Neural crest cell (in vitro differentiated cells): ENCODE results near the gene DNAH10. TPM values are rescaled to one million over a fixed set of nuclear protein-coding genes. Genes with fewer than 3 reads are reported as not detected.

Experiments
- DNase-seq: peaks from one replicate; pipeline ENCODE4 v3.0.0; 2021; ENCODE audit warnings: low read depth, mixed read lengths, low spot score
- H3K27ac Mint-ChIP-seq: one replicate; pipeline ENCODE4 v1.8.0; 2021; ENCODE audit warnings: mild to moderate bottlenecking, mixed read lengths; ENCODE audit not compliant: unreplicated experiment
- H3K27me3 Mint-ChIP-seq: 2 replicates; pipeline ENCODE4 v1.8.0; 2021; ENCODE audit warnings: low read depth, mild to moderate bottlenecking, mixed read lengths
- H3K36me3 Mint-ChIP-seq: 2 replicates; pipeline ENCODE4 v1.8.0; 2021; ENCODE audit warnings: low read depth, mild to moderate bottlenecking, mixed read lengths
- H3K4me1 Mint-ChIP-seq: 2 replicates; pipeline ENCODE4 v1.8.0; 2021; ENCODE audit warnings: mixed read lengths
- H3K4me3 Mint-ChIP-seq: one replicate; pipeline ENCODE4 v1.8.0; 2021; ENCODE audit warnings: mild to moderate bottlenecking, mixed read lengths
- H3K9me3 Mint-ChIP-seq: 2 replicates; pipeline ENCODE4 v1.8.0; 2021; ENCODE audit warnings: mixed read lengths
- total RNA-seq: library from RNA; stranded (reverse); gene quantifications from 2 replicates; pipeline ENCODE4 v1.2.1, GENCODE V29; 2021
- TF ChIP-seq, protein P1 (sequence below): fragments of 200-600 bp; sonication (generic); conservative IDR thresholded peaks from 2 replicates; pipeline ENCODE4 v1.5.0; 2021; ENCODE audit warnings: antibody characterized with exemption, mild to moderate bottlenecking

DNAH10 gene
- total RNA-seq, 1 donor from 2014 or later, result 1.1 TPM

DNA sequence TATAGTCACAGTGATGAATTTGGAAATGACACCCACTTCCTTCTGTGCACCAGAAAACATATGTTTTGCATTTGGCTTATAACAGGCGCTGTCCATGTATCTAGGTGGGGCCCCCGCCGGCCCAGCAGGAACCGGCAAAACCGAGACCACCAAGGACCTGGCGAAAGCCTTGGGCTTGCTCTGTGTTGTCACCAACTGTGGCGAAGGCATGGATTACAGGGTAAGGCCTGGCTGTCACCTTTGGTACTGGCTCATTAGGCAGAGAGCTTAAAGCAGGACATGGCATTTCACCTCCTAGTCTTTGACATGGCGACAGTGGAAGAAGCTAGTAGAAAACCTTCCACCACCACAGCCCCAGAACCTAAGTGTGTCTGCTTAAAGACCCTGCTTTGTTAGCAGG lies 85.8 kb downstream of the DNAH10 start:
- TF ChIP-seq, protein P1, sequence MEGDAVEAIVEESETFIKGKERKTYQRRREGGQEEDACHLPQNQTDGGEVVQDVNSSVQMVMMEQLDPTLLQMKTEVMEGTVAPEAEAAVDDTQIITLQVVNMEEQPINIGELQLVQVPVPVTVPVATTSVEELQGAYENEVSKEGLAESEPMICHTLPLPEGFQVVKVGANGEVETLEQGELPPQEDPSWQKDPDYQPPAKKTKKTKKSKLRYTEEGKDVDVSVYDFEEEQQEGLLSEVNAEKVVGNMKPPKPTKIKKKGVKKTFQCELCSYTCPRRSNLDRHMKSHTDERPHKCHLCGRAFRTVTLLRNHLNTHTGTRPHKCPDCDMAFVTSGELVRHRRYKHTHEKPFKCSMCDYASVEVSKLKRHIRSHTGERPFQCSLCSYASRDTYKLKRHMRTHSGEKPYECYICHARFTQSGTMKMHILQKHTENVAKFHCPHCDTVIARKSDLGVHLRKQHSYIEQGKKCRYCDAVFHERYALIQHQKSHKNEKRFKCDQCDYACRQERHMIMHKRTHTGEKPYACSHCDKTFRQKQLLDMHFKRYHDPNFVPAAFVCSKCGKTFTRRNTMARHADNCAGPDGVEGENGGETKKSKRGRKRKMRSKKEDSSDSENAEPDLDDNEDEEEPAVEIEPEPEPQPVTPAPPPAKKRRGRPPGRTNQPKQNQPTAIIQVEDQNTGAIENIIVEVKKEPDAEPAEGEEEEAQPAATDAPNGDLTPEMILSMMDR, result no peak
- H3K27ac Mint-ChIP-seq, result no peak overlapping the region
- no peaks in the 10 kb centered on the region for H3K27me3 Mint-ChIP-seq
- H3K4me1 Mint-ChIP-seq, result peaks cover 3% of the 10 kb centered on the region
- DNase-seq, result no peak
- H3K36me3 Mint-ChIP-seq, result no peaks in the 10 kb centered on the region
- no peaks in the 10 kb centered on the region for H3K9me3 Mint-ChIP-seq
- H3K4me3 Mint-ChIP-seq, result no peak overlapping the region

DNA sequence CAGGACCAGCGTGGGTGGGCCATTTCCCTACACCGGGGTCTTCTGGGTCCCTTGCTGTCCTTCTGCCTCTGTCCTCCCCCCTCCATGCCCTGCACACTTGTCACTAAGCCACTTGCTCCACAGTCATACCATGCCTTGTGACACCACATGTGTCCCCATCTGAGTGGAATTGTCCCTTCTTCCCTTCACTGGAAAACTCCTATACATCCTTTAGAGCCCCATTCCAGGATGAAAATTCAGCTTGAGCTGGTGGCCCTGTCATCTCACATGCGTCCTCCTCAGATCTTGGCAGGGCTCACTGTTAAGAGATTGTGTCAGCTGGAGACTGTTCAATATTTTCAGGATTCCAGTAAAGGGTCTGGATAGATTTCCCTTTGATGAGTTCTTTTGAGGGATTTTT lies 87.4 kb downstream of the DNAH10 start:
- no peak overlapping the region for H3K27ac Mint-ChIP-seq
- no peaks in the 10 kb centered on the region for H3K36me3 Mint-ChIP-seq
- no peak for DNase-seq
- no peaks in the 10 kb centered on the region for H3K9me3 Mint-ChIP-seq
- TF ChIP-seq, protein P1, result no peak
- H3K4me1 Mint-ChIP-seq, result no peaks in the 10 kb centered on the region
- no peaks in the 10 kb centered on the region for H3K27me3 Mint-ChIP-seq
- H3K4me3 Mint-ChIP-seq, result no peak overlapping the region

DNA sequence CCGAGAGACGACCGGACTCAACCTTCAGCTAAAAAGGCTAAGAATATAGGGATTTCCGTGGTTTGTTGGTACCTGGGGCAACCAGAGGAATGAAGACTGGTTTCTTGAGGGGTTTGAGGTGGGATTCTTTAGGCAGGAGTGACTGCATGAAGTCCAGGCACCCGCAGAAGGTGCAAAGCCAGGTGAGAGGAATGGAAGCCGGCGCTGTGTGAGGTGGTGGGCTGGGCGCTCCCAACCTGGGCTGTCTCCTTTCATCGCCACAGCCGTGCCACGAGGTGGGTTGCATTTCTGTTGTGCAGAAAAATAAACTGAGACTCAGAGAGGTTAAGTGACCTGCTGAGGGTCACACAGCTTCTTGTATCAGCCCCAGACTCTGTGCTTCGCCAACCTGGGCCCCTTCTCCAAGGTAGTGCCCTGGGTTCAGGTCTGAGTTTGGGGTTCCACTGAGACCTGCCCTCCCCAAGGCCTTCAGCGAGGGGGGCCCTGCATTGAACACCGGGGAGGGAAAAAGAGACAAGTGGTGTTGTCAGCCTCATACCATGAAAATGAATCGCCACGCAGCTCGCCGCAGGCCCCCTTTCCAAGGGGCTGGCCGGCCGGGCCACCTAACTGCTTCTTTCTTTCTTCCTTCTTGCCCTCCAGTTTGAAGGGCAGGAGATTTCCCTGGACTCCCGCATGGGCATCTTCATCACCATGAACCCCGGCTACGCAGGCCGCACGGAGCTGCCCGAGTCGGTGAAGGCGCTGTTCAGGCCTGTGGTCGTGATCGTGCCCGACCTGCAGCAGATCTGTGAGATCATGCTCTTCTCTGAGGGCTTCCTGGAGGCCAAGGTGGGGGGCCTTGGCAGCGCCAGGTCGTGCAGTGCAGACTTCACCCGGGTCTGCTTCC lies 88.4 kb downstream of the DNAH10 start:
- no peaks in the 10 kb centered on the region for H3K27me3 Mint-ChIP-seq
- H3K36me3 Mint-ChIP-seq, result no peaks in the 10 kb centered on the region
- H3K4me3 Mint-ChIP-seq, result no peak overlapping the region
- no peak overlapping the region for H3K27ac Mint-ChIP-seq
- TF ChIP-seq, protein P1, result no peak
- DNase-seq, result no peak
- no peaks in the 10 kb centered on the region for H3K4me1 Mint-ChIP-seq
- H3K9me3 Mint-ChIP-seq, result no peaks in the 10 kb centered on the region

DNA sequence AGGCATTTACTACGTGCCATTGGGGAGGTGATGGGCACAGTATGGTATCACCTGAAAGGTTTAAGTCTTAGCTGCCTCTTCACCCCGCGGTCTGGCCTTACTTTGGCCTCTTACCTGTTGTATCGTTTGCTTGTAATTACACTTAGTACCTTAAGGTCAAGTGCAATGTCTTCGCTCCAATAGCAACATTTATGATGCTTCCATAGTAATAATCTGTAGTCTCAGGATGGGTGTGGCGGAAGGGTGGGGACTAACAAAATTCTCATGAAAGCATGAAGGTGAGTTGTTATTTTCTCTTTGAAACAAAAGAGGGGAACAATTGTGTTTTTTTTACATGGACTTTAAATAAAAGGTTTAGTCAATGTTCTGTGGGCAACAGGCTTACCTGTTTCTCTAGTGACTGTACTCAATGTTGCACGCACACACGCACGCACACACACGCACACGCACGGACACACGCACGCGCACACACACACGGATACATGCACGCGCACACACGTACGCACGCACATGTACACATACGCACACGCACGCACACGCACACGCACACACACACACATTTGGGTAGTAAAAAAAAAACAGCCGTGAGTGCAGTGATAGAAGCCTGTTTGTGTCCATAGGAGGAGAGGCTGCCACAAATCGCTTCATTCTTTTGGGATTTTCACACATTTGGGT lies 91.4 kb downstream of the DNAH10 start:
- no peaks in the 10 kb centered on the region for H3K36me3 Mint-ChIP-seq
- no peak overlapping the region for H3K4me3 Mint-ChIP-seq
- H3K27ac Mint-ChIP-seq, result no peak overlapping the region
- no peaks in the 10 kb centered on the region for H3K9me3 Mint-ChIP-seq
- no peak for DNase-seq
- H3K27me3 Mint-ChIP-seq, result no peaks in the 10 kb centered on the region
- TF ChIP-seq, protein P1, result no peak
- H3K4me1 Mint-ChIP-seq, result no peaks in the 10 kb centered on the region

DNA sequence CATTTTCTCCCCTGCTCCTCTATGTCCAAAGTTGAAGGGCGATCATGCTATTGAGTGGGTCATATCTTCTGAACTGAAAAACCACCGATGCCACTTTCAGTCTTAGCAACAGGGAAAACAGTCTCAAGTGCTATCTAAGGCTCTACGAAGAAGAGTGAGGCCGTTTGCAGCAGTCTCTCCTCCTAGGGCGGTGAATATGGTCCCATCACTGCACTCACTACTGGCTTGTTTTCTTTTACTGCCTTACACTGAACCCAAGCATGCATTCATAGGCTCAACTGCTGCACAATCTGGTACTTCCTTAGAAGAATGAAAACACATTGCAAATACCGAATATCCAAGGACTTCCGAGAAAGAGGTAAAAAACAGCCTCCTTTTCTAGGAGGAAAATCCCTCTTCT lies 92.1 kb downstream of the DNAH10 start:
- H3K4me1 Mint-ChIP-seq, result no peaks in the 10 kb centered on the region
- H3K27me3 Mint-ChIP-seq, result no peaks in the 10 kb centered on the region
- no peak for DNase-seq
- H3K9me3 Mint-ChIP-seq, result no peaks in the 10 kb centered on the region
- no peak overlapping the region for H3K4me3 Mint-ChIP-seq
- no peaks in the 10 kb centered on the region for H3K36me3 Mint-ChIP-seq
- TF ChIP-seq, protein P1, result no peak
- H3K27ac Mint-ChIP-seq, result no peak overlapping the region
